Neural progenitor cell (in vitro differentiated cells): ENCODE data around the gene RPL3.

Source experiments
- EZH2phosphoT487 ChIP-seq: fragments of 200-600 bp; sonication (generic); IDR thresholded peaks from 2 replicates; pipeline ENCODE4 v1.6.1; 2017; ENCODE audit warnings: antibody characterized with exemption
- TF ChIP-seq, protein P1 (sequence below): fragments of 200-600 bp; sonication (generic); IDR thresholded peaks from 2 replicates; pipeline ENCODE4 v1.5.1; 2017; ENCODE audit warnings: antibody characterized with exemption, mild to moderate bottlenecking

GRCh38 chr22:39336411-39336810, 17.0 kb upstream of the RPL3 start:
- TF ChIP-seq, protein P1, sequence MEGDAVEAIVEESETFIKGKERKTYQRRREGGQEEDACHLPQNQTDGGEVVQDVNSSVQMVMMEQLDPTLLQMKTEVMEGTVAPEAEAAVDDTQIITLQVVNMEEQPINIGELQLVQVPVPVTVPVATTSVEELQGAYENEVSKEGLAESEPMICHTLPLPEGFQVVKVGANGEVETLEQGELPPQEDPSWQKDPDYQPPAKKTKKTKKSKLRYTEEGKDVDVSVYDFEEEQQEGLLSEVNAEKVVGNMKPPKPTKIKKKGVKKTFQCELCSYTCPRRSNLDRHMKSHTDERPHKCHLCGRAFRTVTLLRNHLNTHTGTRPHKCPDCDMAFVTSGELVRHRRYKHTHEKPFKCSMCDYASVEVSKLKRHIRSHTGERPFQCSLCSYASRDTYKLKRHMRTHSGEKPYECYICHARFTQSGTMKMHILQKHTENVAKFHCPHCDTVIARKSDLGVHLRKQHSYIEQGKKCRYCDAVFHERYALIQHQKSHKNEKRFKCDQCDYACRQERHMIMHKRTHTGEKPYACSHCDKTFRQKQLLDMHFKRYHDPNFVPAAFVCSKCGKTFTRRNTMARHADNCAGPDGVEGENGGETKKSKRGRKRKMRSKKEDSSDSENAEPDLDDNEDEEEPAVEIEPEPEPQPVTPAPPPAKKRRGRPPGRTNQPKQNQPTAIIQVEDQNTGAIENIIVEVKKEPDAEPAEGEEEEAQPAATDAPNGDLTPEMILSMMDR, result no peak
- TF ChIP-seq EZH2phosphoT487, result no peak
